Esophagus squamous epithelium (tissue), 5 donors: ENCODE data around the gene GP1BB. TPM values are rescaled to one million over a fixed set of nuclear protein-coding genes. Genes with fewer than 3 reads are reported as not detected.

Experiments
- DNase-seq: peaks from one replicate; lab custom pipeline; 2025; lab: John Stamatoyannopoulos, UW
- H3K27ac ChIP-seq, 4 donors: fragments of 200-600 bp; sonication (generic); one replicate each; pipeline ENCODE4 v1.5.1; 2016 to 2019; ENCODE audit warnings: mild to moderate bottlenecking in 1 of 4
- H3K27me3 ChIP-seq, 4 donors: fragments of 200-600 bp; sonication (generic); 1 replicate in 3 of 4; 2 replicates in 1 of 4; pipeline versions ENCODE4 v1.5.1 to v1.6.0; 2017 to 2021; ENCODE audit warnings: antibody characterized with exemption in 1 of 4
- H3K36me3 ChIP-seq, 3 donors: fragments of 200-600 bp; sonication (generic); one replicate each; pipeline ENCODE4 v1.5.1; 2016 to 2019
- H3K4me1 ChIP-seq, 3 donors: fragments of 200-600 bp; sonication (generic); one replicate each; pipeline ENCODE4 v1.5.1; 2017 to 2019
- H3K4me3 ChIP-seq, 4 donors: fragments of 200-600 bp; sonication (generic); 1 replicate in 3 of 4; 2 replicates in 1 of 4; pipeline ENCODE4 v1.5.1; 2016 to 2019; ENCODE audit warnings: mild to moderate bottlenecking in 2 of 4, moderate library complexity in 1 of 4
- H3K9me3 ChIP-seq, 3 donors: fragments of 200-600 bp; sonication (generic); one replicate each; pipeline ENCODE4 v1.5.1; 2016 to 2019
- CTCF ChIP-seq, 6 experiments: fragments of 450-650 bp in 4 of 6; fragments of 200-600 bp in 2 of 6; sonication (generic) in 2 of 6; IDR thresholded peaks; one replicate each; pipeline ENCODE4 v1.5.1; 2016 to 2019; ENCODE audit warnings: antibody characterized with exemption in 6 of 6, mild to moderate bottlenecking in 4 of 6, moderate library complexity in 4 of 6
- POLR2A ChIP-seq, 4 donors: fragments of 450-650 bp; IDR thresholded peaks; one replicate each; pipeline ENCODE4 v1.6.1; 2017; ENCODE audit warnings: antibody characterized with exemption in 4 of 4, mild to moderate bottlenecking in 4 of 4, moderate library complexity in 3 of 4
- WGBS, 2 donors: methylation state at CpG; one replicate each; pipeline ENCODE4 v1.1.5; 2018; 5-methylcytosine and 5-hydroxymethylcytosine counted together
- intact Hi-C: fragments of 100-400 bp; cut with DNase I; formaldehyde crosslinking; loops from one replicate; pipeline ENCODE4 v1.15.0; 2022
- total RNA-seq, 4 donors: library from RNA; depleted of rRNA; stranded (reverse); fragments of >200 nt; gene quantifications; one replicate each; pipeline ENCODE4 v1.1.0, GENCODE V29; 2016
- donor health status: DM: yes; HTN: yes; CAD: no.

Gene GP1BB
- total RNA-seq, 4 donors from 2014 or later, result 4.8 to 40.0 (median 9.7) TPM

GRCh38 chr22:19733755-19734154 is 10.4 kb downstream of the GP1BB start:
- intact Hi-C loops, result no loop called here
- Histone ChIP-seq H3K9me3 (no peaks in the 10 kb centered on the region), H3K4me1 (peaks cover 6 to 12% (median 11%) of the 10 kb centered on the region in 3 donors), H3K27me3 (peaks cover 0 to 45% (median 0%) of the 10 kb centered on the region in 4 donors), H3K27ac (no peak overlapping the region), H3K4me3 (no peak overlapping the region), H3K36me3 (no peaks in the 10 kb centered on the region)
- WGBS, 2 donors, result 18 to 35% methylated on average over 2 to 3 of the region's 5 CpGs
- DNase-seq, result no peak
- TF ChIP-seq POLR2A (IDR thresholded peaks at IDR 0.05) (no peak), CTCF (IDR thresholded peaks at IDR 0.05) (no peak)

- DNase-seq, result no peak
- WGBS, 2 donors, result 20% methylated on average over 1 of the region's 7 CpGs; no CpG with 5 or more reads in 1 of the 2 donors
- Histone ChIP-seq H3K27me3 (peaks cover 0 to 45% (median 0%) of the 10 kb centered on the region in 4 donors), H3K27ac (no peak overlapping the region), H3K9me3 (no peaks in the 10 kb centered on the region), H3K4me3 (no peak overlapping the region), H3K36me3 (no peaks in the 10 kb centered on the region), H3K4me1 (peaks cover 6 to 12% (median 11%) of the 10 kb centered on the region in 3 donors)
- TF ChIP-seq POLR2A (IDR thresholded peaks at IDR 0.05), result no peak
- TF ChIP-seq CTCF (IDR thresholded peaks at IDR 0.05), result no peak
- intact Hi-C loops, result no loop called here
These were observed 10.8 kb downstream of the GP1BB start for GRCh38 chr22:19734163-19734562.

GRCh38 chr22:19734837-19735382 is 11.6 kb downstream of the GP1BB start:
- TF ChIP-seq CTCF (IDR thresholded peaks at IDR 0.05) (no peak), POLR2A (IDR thresholded peaks at IDR 0.05) (no peak)
- intact Hi-C loops, result no loop called here
- DNase-seq, result no peak
- Histone ChIP-seq H3K27me3 (peaks cover 0 to 44% (median 0%) of the 10 kb centered on the region in 4 donors), H3K36me3 (no peaks in the 10 kb centered on the region), H3K9me3 (no peaks in the 10 kb centered on the region), H3K4me3 (no peak overlapping the region), H3K27ac (no peak overlapping the region), H3K4me1 (peaks cover 6 to 12% (median 11%) of the 10 kb centered on the region in 3 donors)
- WGBS, 2 donors, result 93% methylated on average over 4 of the region's 5 CpGs; no CpG with 5 or more reads in 1 of the 2 donors

- Histone ChIP-seq H3K4me1 (peaks cover 4 to 5% (median 4%) of the 10 kb centered on the region in 3 donors), H3K27ac (no peak overlapping the region), H3K9me3 (no peaks in the 10 kb centered on the region), H3K36me3 (no peaks in the 10 kb centered on the region), H3K4me3 (no peak overlapping the region), H3K27me3 (peaks cover 0 to 41% (median 0%) of the 10 kb centered on the region in 4 donors)
- 72 to 80% methylated on average over 3 to 11 of the region's 21 CpGs for WGBS, 2 donors
- DNase-seq, result no peak
- intact Hi-C loops, result no loop called here
- no peak for TF ChIP-seq POLR2A (IDR thresholded peaks at IDR 0.05)
- no peak for TF ChIP-seq CTCF (IDR thresholded peaks at IDR 0.05)
These were observed 12.5 kb downstream of the GP1BB start for GRCh38 chr22:19735665-19736510.
